ENCODE results near the gene MAP4. TPM values are rescaled to one million over a fixed set of nuclear protein-coding genes. Genes with fewer than 3 reads are reported as not detected.

Gene MAP4
- total and polyA plus RNA-seq, 2 of the 13 experiments (the other 11 are each of a cell fraction or from before 2014, with no cell fraction given), result 33.1 to 38.7 TPM

GRCh38 chr3:47863391-47864128, 152.7 kb downstream of the MAP4 start:
- no peak overlapping the region for H2AFZ ChIP-seq (ENCODE audit: low read length)
- H3K79me2 ChIP-seq (ENCODE audit: insufficient read depth, low read length), result no peaks in the 10 kb centered on the region
- no peak overlapping the region for H3K9ac ChIP-seq (ENCODE audit: insufficient read depth, low read depth, low read length)
- no TSS peak for BruUV-seq (replicated peaks)
- 97% methylated on average over 12 of the region's 12 CpGs for WGBS (ENCODE audit: low lambda C conversion rate)
- DNase-seq (ENCODE audit: low spot score) (no peak), ATAC-seq (no peak), FAIRE-seq (no peak)
- intact Hi-C loops (cut with micrococcal nuclease; ENCODE audit: unreplicated experiment), result no loop called here
- ChIA-PET POLR2A (no interaction called here), CTCF (ENCODE audit: low intra/inter-chr PET ratio, low total read pairs) (no interaction called here)
- H3K36me3 ChIP-seq (replicated peaks in 1 of 2; ENCODE audit: control insufficient read depth in 1 of 2, insufficient read depth in 2 of 2, low read length in 2 of 2), result peaks cover 14 to 52% of the 10 kb centered on the region in 2 experiments
- no peak overlapping the region for H3K4me3 ChIP-seq (replicated peaks in 1 of 3; ENCODE audit: insufficient read depth in 1 of 3, low read depth in 2 of 3, low read length in 3 of 3)
- H3K9me3 ChIP-seq (ENCODE audit: low read length), result no peaks in the 10 kb centered on the region
- TF ChIP-seq MED8 (CRISPR knock-in tag; IDR thresholded peaks at IDR 0.05; ENCODE audit: insufficient replicate concordance) (no peak), MTF1 (CRISPR knock-in tag; IDR thresholded peaks at IDR 0.05) (no peak), ZNF850 (CRISPR knock-in tag; conservative IDR thresholded peaks at IDR 0.05) (no peak), HNRNPLL (IDR thresholded peaks at IDR 0.05; ENCODE audit: low read depth, low read length, poor library complexity, severe bottlenecking) (no peak), JUND (CRISPR knock-in tag; IDR thresholded peaks at IDR 0.05) (no peak), ZNF550 (CRISPR knock-in tag; IDR thresholded peaks at IDR 0.05; ENCODE audit: borderline replicate concordance) (no peak), ZNF629 (CRISPR knock-in tag; conservative IDR thresholded peaks at IDR 0.05) (no peak), SNRNP70 (IDR thresholded peaks at IDR 0.05; ENCODE audit: low read depth, low read length) (no peak), GMEB2 (CRISPR knock-in tag; IDR thresholded peaks at IDR 0.05; ENCODE audit: low read depth) (no peak), NRL (CRISPR knock-in tag; IDR thresholded peaks at IDR 0.05; ENCODE audit: borderline replicate concordance) (no peak), PRMT3 (CRISPR knock-in tag; IDR thresholded peaks at IDR 0.05; ENCODE audit: borderline replicate concordance, low read depth) (no peak), ZNF605 (CRISPR knock-in tag; IDR thresholded peaks at IDR 0.05) (no peak), MXI1 (IDR thresholded peaks at IDR 0.05; ENCODE audit: borderline replicate concordance, low read depth, low read length) (no peak), AGO1 (IDR thresholded peaks at IDR 0.05; ENCODE audit: low read depth, low read length, poor library complexity, severe bottlenecking) (no peak), ZNF773 (CRISPR knock-in tag; IDR thresholded peaks at IDR 0.05; ENCODE audit: borderline replicate concordance) (no peak)
- TF ChIP-seq, protein P1, sequence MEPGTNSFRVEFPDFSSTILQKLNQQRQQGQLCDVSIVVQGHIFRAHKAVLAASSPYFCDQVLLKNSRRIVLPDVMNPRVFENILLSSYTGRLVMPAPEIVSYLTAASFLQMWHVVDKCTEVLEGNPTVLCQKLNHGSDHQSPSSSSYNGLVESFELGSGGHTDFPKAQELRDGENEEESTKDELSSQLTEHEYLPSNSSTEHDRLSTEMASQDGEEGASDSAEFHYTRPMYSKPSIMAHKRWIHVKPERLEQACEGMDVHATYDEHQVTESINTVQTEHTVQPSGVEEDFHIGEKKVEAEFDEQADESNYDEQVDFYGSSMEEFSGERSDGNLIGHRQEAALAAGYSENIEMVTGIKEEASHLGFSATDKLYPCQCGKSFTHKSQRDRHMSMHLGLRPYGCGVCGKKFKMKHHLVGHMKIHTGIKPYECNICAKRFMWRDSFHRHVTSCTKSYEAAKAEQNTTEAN (CRISPR knock-in tag; conservative IDR thresholded peaks at IDR 0.05), result no peak
- TF ChIP-seq, protein P2, sequence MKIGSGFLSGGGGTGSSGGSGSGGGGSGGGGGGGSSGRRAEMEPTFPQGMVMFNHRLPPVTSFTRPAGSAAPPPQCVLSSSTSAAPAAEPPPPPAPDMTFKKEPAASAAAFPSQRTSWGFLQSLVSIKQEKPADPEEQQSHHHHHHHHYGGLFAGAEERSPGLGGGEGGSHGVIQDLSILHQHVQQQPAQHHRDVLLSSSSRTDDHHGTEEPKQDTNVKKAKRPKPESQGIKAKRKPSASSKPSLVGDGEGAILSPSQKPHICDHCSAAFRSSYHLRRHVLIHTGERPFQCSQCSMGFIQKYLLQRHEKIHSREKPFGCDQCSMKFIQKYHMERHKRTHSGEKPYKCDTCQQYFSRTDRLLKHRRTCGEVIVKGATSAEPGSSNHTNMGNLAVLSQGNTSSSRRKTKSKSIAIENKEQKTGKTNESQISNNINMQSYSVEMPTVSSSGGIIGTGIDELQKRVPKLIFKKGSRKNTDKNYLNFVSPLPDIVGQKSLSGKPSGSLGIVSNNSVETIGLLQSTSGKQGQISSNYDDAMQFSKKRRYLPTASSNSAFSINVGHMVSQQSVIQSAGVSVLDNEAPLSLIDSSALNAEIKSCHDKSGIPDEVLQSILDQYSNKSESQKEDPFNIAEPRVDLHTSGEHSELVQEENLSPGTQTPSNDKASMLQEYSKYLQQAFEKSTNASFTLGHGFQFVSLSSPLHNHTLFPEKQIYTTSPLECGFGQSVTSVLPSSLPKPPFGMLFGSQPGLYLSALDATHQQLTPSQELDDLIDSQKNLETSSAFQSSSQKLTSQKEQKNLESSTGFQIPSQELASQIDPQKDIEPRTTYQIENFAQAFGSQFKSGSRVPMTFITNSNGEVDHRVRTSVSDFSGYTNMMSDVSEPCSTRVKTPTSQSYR (CRISPR knock-in tag; IDR thresholded peaks at IDR 0.05; ENCODE audit: borderline replicate concordance), result no peak
- no peak overlapping the region for H3K4me2 ChIP-seq (ENCODE audit: low read depth, low read length)
- H3K27ac ChIP-seq (ENCODE audit: extremely low read length, insufficient read depth, low read length), result no peak overlapping the region
- no peaks in the 10 kb centered on the region for H3K27me3 ChIP-seq (ENCODE audit: control insufficient read depth in 1 of 2, insufficient read depth in 2 of 2, low read length in 2 of 2)
- in situ Hi-C loops (cut with HindIII; ENCODE audit: extremely low pct_ligation_motif_present, low pct_unique_long_range_greater_than_20kb), result no loop called here
- H3K4me1 ChIP-seq (ENCODE audit: insufficient read depth, low read length), result no peaks in the 10 kb centered on the region
- H4K20me1 ChIP-seq (ENCODE audit: insufficient read depth, low read length), result no peaks in the 10 kb centered on the region
